GM23338 (cell line): ENCODE results near the gene STAT1.

Experiments
- CTCF ChIP-seq, 2 experiments: fragments of 200-600 bp in 1 of 2; sonication (generic) in 1 of 2; conservative IDR thresholded peaks; 2 replicates each; pipeline versions ENCODE4 v1.5.1 to v1.6.1; 2016 to 2017; ENCODE audit warnings: antibody characterized with exemption in 2 of 2, low read depth in 2 of 2, mild to moderate bottlenecking in 2 of 2, moderate library complexity in 1 of 2
- ETS1 ChIP-seq: IDR thresholded peaks from 2 replicates; pipeline ENCODE4 v1.6.1; 2016; ENCODE audit warnings: antibody characterized with exemption
- EZH2 ChIP-seq: fragments of 200-600 bp; sonication (generic); IDR thresholded peaks from one replicate; pipeline ENCODE4 v1.8.0; 2017; ENCODE audit warnings: antibody characterized with exemption, mild to moderate bottlenecking, low read depth; ENCODE audit not compliant: unreplicated experiment
- EZH2phosphoT487 ChIP-seq: fragments of 200-600 bp; sonication (generic); IDR thresholded peaks from one replicate; pipeline ENCODE4 v1.8.1; 2018; ENCODE audit warnings: antibody characterized with exemption; ENCODE audit not compliant: unreplicated experiment
- JUNB ChIP-seq: IDR thresholded peaks from one replicate; pipeline ENCODE4 v1.6.1; 2016; ENCODE audit warnings: antibody characterized with exemption; ENCODE audit not compliant: unreplicated experiment
- POLR2AphosphoS5 ChIP-seq: IDR thresholded peaks from 2 replicates; pipeline ENCODE4 v1.6.1; 2016; ENCODE audit warnings: antibody characterized with exemption, low read depth
- REST ChIP-seq: IDR thresholded peaks from one replicate; pipeline ENCODE4 v1.6.1; 2018; ENCODE audit warnings: antibody characterized with exemption; ENCODE audit not compliant: unreplicated experiment

GRCh38 chr2:191030521-191031154 is 16.7 kb upstream of the STAT1 start:
- peak; percentile 71 to 73 for TF ChIP-seq CTCF (conservative IDR thresholded peaks at IDR 0.05; ENCODE audit: low read depth in 2 of 2)
- TF ChIP-seq EZH2 = no peak
- no peak for TF ChIP-seq POLR2AphosphoS5
- no peak for TF ChIP-seq REST
- no peak for TF ChIP-seq JUNB
- TF ChIP-seq ETS1 = no peak
- no peak for TF ChIP-seq EZH2phosphoT487
